ENCODE results near the gene AFG1L. TPM values are rescaled to one million over a fixed set of nuclear protein-coding genes. Genes with fewer than 3 reads are reported as not detected.

AFG1L gene
- total and polyA plus RNA-seq, 2 donors (not counting 1 experiment from before 2014, with no cell fraction given) = 1.7 to 5.4 TPM

GRCh38 chr6:108557494-108558371 is 262.9 kb downstream of the AFG1L start:
- peak overlapping the region; percentile 92 for H3K27ac ChIP-seq (ENCODE audit: insufficient read depth, low read length)

GRCh38 chr6:108558372-108559096 is 263.7 kb downstream of the AFG1L start:
- Histone ChIP-seq H3K9ac (ENCODE audit: insufficient read depth, low read length) (peak overlapping the region; percentile 94), H3K27ac (ENCODE audit: insufficient read depth, low read length) (peak overlapping the region; percentile 91), H3K36me3 (ENCODE audit: control insufficient read depth, insufficient read depth, low read length) (no peaks in the 10 kb centered on the region), H3K79me2 (ENCODE audit: control insufficient read depth, insufficient read depth, low read length) (peaks cover 24% of the 10 kb centered on the region), H3K4me2 (ENCODE audit: extremely low read depth, insufficient read depth, low read length) (peak overlapping the region; percentile 86), H4K20me1 (ENCODE audit: control insufficient read depth, extremely low read depth, insufficient read depth, low read length) (no peaks in the 10 kb centered on the region), H2AFZ (ENCODE audit: low read length) (peak overlapping the region; percentile 89), H3K9me3 (ENCODE audit: control insufficient read depth, insufficient read depth, low read depth, low read length) (no peaks in the 10 kb centered on the region), H3K27me3 (ENCODE audit: control insufficient read depth, insufficient read depth, low read length) (no peaks in the 10 kb centered on the region), H3K4me3 (replicated peaks in 1 of 4; ENCODE audit: control extremely low read depth in 1 of 4, insufficient read depth in 1 of 4, low read depth in 3 of 4, low read length in 4 of 4) (peak overlapping the region; percentile 89 to 97 (median 94)), H3K4me1 (ENCODE audit: control insufficient read depth, extremely low read depth, insufficient read depth, low read length) (peaks cover 6% of the 10 kb centered on the region)
- TF ChIP-seq CTCF (conservative IDR thresholded peaks at IDR 0.05 in 1 of 2, IDR thresholded peaks at IDR 0.05 in 1 of 2; ENCODE audit: low read depth in 1 of 2, low read length in 2 of 2) = no peak
- no peak for TF ChIP-seq EZH2 (IDR thresholded peaks at IDR 0.05; ENCODE audit: low read length, missing control alignments)
- peak; percentile 99 for DNase-seq (ENCODE audit: low read depth in 2 of 2)

More at GRCh38 chr6:108557494-108558371, 262.9 kb downstream of the AFG1L start:
- Histone ChIP-seq H3K4me1 (ENCODE audit: control insufficient read depth, extremely low read depth, insufficient read depth, low read length) (peaks cover 6% of the 10 kb centered on the region), H3K9me3 (ENCODE audit: control insufficient read depth, insufficient read depth, low read depth, low read length) (no peaks in the 10 kb centered on the region), H3K27me3 (ENCODE audit: control insufficient read depth, insufficient read depth, low read length) (no peaks in the 10 kb centered on the region), H3K4me3 (replicated peaks in 1 of 4; ENCODE audit: control extremely low read depth in 1 of 4, insufficient read depth in 1 of 4, low read depth in 3 of 4, low read length in 4 of 4) (peak overlapping the region; percentile 66 to 69 (median 66)), H2AFZ (ENCODE audit: low read length) (peak overlapping the region; percentile 87), H3K9ac (ENCODE audit: insufficient read depth, low read length) (peak overlapping the region; percentile 86), H3K36me3 (ENCODE audit: control insufficient read depth, insufficient read depth, low read length) (no peaks in the 10 kb centered on the region), H3K79me2 (ENCODE audit: control insufficient read depth, insufficient read depth, low read length) (peaks cover 16% of the 10 kb centered on the region), H4K20me1 (ENCODE audit: control insufficient read depth, extremely low read depth, insufficient read depth, low read length) (no peaks in the 10 kb centered on the region), H3K4me2 (ENCODE audit: extremely low read depth, insufficient read depth, low read length) (peak overlapping the region; percentile 100)
- TF ChIP-seq CTCF (conservative IDR thresholded peaks at IDR 0.05 in 1 of 2, IDR thresholded peaks at IDR 0.05 in 1 of 2; ENCODE audit: low read depth in 1 of 2, low read length in 2 of 2) = peak in 1 of 2 donors; percentile 1
- no peak for TF ChIP-seq EZH2 (IDR thresholded peaks at IDR 0.05; ENCODE audit: low read length, missing control alignments)
- peak; percentile 59 to 64 for DNase-seq (ENCODE audit: low read depth in 2 of 2)
